Fibroblast of villous mesenchyme (primary cell): ENCODE measurements around the gene MAN2B1. TPM values are rescaled to one million over a fixed set of nuclear protein-coding genes. Genes with fewer than 3 reads are reported as not detected.

Source experiments
- DNase-seq: peaks from one replicate; pipeline ENCODE4 v3.0.0-alpha.2; 2010; ENCODE audit warnings: low read depth
- H3K4me3 ChIP-seq: 2 replicates; pipeline ENCODE4 v1.5.1; 2011; ENCODE audit warnings: low read depth, mild to moderate bottlenecking, low read length
- total RNA-seq: library from RNA; depleted of rRNA; stranded (reverse); fragments of >200 nt; gene quantifications from 2 replicates; pipeline ENCODE4 v1.2.3, GENCODE V29; 2012
- TF ChIP-seq, protein P1 (sequence below): IDR thresholded peaks from 2 replicates; pipeline ENCODE4 v1.5.1; 2012; ENCODE audit warnings: low read depth, mild to moderate bottlenecking, low read length; ENCODE audit not compliant: insufficient read depth

MAN2B1 gene
- total RNA-seq, 1 donor = 22.9 TPM

DNA sequence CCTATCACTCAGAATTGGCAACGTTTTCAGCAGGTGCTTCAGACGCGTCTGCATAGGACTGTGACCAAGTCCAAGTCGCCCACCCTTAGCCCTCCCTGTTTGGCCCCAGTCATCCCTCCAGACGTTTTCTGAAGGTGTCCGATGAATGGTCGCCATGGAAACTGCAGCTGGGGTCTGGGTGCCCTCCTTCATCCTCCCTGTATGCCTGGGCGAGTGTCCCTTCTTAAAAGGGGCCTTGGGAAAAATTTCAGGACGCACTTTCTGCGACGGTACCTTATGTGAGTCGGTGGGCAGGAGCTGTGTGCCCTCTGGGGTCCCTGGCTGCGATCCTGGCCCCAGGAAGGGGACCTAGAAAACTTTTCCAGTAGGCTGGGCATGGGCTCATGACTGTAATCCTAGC is 25.1 kb downstream of the MAN2B1 start:
- no peak overlapping the region for H3K4me3 ChIP-seq
- DNase-seq = no peak
- TF ChIP-seq, protein P1, sequence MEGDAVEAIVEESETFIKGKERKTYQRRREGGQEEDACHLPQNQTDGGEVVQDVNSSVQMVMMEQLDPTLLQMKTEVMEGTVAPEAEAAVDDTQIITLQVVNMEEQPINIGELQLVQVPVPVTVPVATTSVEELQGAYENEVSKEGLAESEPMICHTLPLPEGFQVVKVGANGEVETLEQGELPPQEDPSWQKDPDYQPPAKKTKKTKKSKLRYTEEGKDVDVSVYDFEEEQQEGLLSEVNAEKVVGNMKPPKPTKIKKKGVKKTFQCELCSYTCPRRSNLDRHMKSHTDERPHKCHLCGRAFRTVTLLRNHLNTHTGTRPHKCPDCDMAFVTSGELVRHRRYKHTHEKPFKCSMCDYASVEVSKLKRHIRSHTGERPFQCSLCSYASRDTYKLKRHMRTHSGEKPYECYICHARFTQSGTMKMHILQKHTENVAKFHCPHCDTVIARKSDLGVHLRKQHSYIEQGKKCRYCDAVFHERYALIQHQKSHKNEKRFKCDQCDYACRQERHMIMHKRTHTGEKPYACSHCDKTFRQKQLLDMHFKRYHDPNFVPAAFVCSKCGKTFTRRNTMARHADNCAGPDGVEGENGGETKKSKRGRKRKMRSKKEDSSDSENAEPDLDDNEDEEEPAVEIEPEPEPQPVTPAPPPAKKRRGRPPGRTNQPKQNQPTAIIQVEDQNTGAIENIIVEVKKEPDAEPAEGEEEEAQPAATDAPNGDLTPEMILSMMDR = no peak

DNA sequence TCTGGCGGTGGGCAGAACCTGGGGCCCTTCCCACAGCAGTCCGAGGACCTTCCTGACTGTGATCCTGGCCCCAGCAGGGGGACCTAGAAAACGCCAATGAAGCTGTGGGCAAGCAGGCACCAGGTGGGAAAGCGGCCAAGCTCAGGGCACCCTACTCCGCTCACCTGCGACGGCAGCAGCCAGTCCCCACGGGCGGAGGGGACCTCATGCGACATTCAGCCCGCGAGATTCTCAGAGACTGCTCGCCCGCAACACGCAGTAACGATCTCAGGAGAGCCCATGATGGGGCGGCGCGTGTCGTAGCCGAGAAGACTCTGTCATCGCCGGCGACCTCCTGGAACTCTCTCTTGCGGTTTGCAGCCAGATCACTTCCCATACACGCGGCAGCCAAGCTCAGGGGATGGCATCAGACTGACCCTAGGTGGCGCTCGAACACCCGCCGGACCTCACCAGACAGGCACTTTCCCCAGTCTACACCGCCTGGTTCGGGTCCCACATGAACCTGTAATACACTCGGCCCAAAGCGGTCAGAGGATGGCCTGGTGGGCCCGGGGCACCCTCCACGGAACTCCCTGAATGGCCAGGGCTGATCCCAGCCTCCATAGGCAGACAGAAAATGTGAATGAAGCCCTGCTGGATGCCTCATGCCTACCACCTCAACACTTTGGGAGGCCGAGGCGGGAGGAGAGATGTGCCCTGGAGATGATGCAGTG is 26.5 kb downstream of the MAN2B1 start:
- TF ChIP-seq, protein P1 = peak; percentile 77
- peak overlapping the region; percentile 21 for H3K4me3 ChIP-seq
- peak; percentile 74 for DNase-seq

DNA sequence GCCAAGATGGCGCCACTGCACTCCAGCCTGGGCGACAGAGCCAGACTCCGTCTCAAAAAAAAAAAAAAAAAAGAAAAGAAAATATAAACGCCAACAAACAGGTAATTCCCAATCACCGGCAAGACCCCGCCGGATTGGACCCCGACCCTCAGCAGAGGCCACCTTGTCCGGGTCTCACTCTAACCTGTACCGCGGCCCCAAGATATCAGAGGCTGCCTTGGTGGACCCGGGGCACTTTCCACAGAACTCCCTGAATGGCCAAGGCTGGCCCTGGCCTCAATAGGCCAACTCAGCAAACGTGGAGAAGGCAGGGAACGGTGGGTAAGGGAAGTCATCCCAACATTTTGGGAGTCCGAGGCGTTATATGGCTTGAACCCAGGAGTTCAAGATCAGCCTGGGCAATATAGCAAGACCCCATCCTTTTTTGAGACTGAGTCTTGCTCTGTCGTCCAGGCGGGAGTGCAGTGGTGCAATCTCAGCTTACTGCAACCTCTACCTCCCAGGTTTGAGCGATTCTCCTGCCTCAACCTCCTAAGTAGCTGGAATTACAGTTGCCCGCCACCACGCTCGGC is 27.8 kb downstream of the MAN2B1 start:
- TF ChIP-seq, protein P1 = no peak

DNA sequence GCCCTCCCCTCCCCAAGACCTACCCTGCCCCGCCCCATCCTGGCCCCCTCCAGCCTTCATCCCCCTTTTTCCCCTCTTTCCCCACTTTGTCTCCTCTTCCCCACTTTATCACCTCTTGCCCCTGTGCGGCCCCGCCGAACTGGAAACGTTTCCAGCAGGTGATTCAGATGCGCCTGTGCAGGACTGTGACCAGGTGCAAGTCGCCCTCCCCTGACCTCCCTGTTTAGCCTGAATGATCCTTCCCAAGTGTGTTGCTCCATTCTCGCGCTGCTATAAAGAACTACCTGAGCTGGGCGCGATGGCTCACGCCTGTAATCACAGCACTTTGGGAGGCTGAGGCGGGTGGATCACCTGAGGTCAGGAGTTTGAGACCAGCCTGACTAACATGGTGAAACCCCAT is 29.9 kb downstream of the MAN2B1 start:
- TF ChIP-seq, protein P1 = no peak
- H3K4me3 ChIP-seq = no peak overlapping the region
- no peak for DNase-seq

More for the DNA sequence above, 27.8 kb downstream of the MAN2B1 start:
- no peak overlapping the region for H3K4me3 ChIP-seq
- DNase-seq = no peak

DNA sequence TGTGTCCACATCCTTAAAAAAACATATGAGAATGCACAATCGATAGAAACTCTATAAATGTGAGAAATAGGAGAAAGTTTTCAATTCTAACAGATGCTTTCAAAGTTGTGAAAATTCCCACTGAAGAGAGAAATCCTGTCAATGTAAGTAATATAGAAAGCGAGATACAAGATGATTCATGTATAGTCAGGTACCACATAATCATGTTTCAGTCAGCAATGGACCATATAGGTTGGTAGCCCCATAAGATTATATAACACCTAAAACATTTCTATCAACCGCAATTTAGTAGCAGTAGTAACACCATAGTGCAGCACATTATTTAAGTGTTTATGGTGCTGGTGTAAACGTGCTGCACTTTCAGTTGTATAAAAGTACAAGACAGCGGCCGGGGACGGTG is 37.3 kb downstream of the MAN2B1 start:
- DNase-seq = no peak
- H3K4me3 ChIP-seq = no peak overlapping the region
- TF ChIP-seq, protein P1 = no peak

DNA sequence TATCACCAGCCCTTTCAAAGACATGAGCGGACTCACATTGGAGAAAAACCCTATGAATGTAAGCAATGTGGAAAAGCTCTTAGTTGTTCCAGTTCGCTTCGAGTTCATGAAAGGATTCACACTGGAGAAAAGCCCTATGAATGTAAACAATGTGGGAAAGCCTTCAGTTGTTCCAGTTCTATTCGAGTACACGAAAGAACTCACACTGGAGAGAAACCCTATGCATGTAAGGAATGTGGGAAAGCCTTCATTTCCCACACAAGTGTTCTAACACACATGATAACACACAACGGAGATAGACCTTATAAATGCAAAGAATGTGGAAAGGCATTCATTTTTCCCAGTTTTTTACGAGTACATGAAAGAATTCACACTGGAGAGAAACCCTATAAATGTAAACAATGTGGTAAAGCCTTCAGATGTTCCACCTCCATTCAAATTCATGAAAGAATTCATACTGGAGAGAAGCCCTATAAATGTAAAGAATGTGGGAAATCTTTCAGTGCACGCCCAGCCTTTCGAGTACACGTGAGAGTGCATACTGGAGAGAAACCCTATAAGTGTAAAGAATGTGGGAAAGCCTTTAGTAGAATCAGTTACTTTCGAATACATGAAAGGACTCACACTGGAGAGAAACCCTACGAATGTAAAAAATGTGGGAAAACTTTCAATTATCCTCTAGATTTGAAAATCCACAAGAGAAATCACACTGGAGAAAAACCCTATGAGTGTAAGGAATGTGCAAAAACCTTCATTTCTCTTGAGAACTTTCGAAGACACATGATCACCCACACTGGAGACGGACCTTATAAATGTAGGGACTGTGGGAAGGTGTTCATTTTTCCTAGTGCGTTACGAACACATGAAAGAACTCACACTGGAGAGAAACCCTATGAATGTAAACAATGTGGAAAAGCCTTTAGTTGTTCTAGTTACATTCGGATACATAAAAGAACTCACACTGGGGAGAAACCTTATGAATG is 38.2 kb downstream of the MAN2B1 start:
- DNase-seq = peak; percentile 36
- no peak overlapping the region for H3K4me3 ChIP-seq
- TF ChIP-seq, protein P1 = no peak
